HepG2 (cell line): ENCODE measurements around the gene CEBPG. TPM values are rescaled to one million over a fixed set of nuclear protein-coding genes. Genes with fewer than 3 reads are reported as not detected.
A peak's percentile ranks its signal among the peaks of the same experiment; 100 is the strongest.

ENCODE experiments used
- DPF2 ChIP-seq: sonication (generic); formaldehyde crosslinking; IDR thresholded peaks from 2 replicates; pipeline ENCODE4 v1.4.0; 2020; ENCODE audit warnings: mild to moderate bottlenecking, low read depth, missing genetic modification reagents, borderline replicate concordance
- SP1 ChIP-seq, 2 experiments: fragments of 450-650 bp in 1 of 2; sonication (generic) in 1 of 2; formaldehyde crosslinking in 1 of 2; IDR thresholded peaks; 2 replicates each; pipeline versions ENCODE4 v1.4.0 to v1.6.1; 2016 to 2020; ENCODE audit warnings: missing genetic modification reagents in 1 of 2
- ZNF468 ChIP-seq: sonication (generic); formaldehyde crosslinking; IDR thresholded peaks from 2 replicates; pipeline ENCODE4 v1.8.0; 2022; ENCODE audit warnings: mild to moderate bottlenecking, moderate library complexity, missing genetic modification reagents
- ZNF687 ChIP-seq: sonication (generic); formaldehyde crosslinking; IDR thresholded peaks from 2 replicates; pipeline ENCODE4 v1.5.1; 2020; ENCODE audit warnings: mild to moderate bottlenecking, missing genetic modification reagents, moderate library complexity
- polyA plus RNA-seq, 8 experiments: library from polyadenylated mRNA; depleted of rRNA in 3 of 8; stranded (reverse) in 7 of 8; unstranded in 1 of 8; fragments of >200 nt; fragmentation: Illumina TruSeq in 4 of 8; extraction: Trizol in 4 of 8; gene quantifications; 2 replicates each; pipeline versions ENCODE4 v1.2.1 to v1.2.3, GENCODE V29; 2011 to 2016; ENCODE audit warnings: low read depth in 4 of 8, missing spikeins in 1 of 8, mixed read lengths in 1 of 8; ENCODE audit not compliant: insufficient read depth in 1 of 8
- total RNA-seq, 5 experiments: library from RNA; depleted of rRNA; stranded (reverse); fragments of >200 nt; fragmentation: Illumina TruSeq; extraction: Trizol; gene quantifications; 2 replicates each; pipeline ENCODE4 v1.2.3, GENCODE V29; 2016; ENCODE audit warnings: low read depth in 1 of 5

The CEBPG gene
- total and polyA plus RNA-seq, 2 of the 13 experiments (the other 11 are each of a cell fraction or from before 2014, with no cell fraction given), result 25.7 to 34.3 TPM

GRCh38 chr19:33395561-33396550, 22.3 kb downstream of the CEBPG start (continued):
- TF ChIP-seq ZNF687 (CRISPR knock-in tag), result 0 out of 2 replicates have a peak, but pooled peaks have one; percentile 3
- TF ChIP-seq DPF2 (CRISPR knock-in tag), result no peak
- no peak for TF ChIP-seq SP1 (IDR thresholded peaks at IDR 0.05)
- no peak for TF ChIP-seq SP1 (CRISPR knock-in tag; IDR thresholded peaks at IDR 0.05)
- no peak for TF ChIP-seq ZNF468 (CRISPR knock-in tag)
